Neural cell (in vitro differentiated cells): ENCODE measurements around the gene ALDH7A1. TPM values are rescaled to one million over a fixed set of nuclear protein-coding genes. Genes with fewer than 3 reads are reported as not detected.
"Not testable (repeated sequence)": the region's sequence is repeated elsewhere in the genome, so short reads cannot be mapped to it uniquely, and the experiment has no call there.

Experiments
- H2AFZ ChIP-seq: fragments of 200-600, 300-800 bp; sonication (generic), shearing (Covaris generic); 2 replicates; pipeline ENCODE4 v1.6.0; 2014; ENCODE audit warnings: low read depth, mild to moderate bottlenecking, antibody characterized with exemption, low read length, moderate library complexity
- H3F3A ChIP-seq: fragments of 200-600 bp; shearing (Covaris generic); 2 replicates; pipeline ENCODE4 v1.6.1; 2016; ENCODE audit warnings: mild to moderate bottlenecking, moderate library complexity, mixed read lengths, antibody characterized with exemption, low read length; ENCODE audit not compliant: insufficient read depth, poor library complexity, severe bottlenecking
- H3K27ac ChIP-seq: fragments of 200-600, 300-800 bp; sonication (generic), shearing (Covaris generic); 2 replicates; pipeline ENCODE4 v1.5.1; 2014; ENCODE audit warnings: mild to moderate bottlenecking, low read length, moderate library complexity
- H3K27me3 ChIP-seq: fragments of 300-800, 200-600 bp; sonication (generic), shearing (Covaris generic); 2 replicates; pipeline ENCODE4 v1.6.0; 2014; ENCODE audit warnings: mild to moderate bottlenecking, low read depth, low read length, moderate library complexity; ENCODE audit not compliant: insufficient read depth
- H3K36me3 ChIP-seq: fragments of 300-800, 200-600 bp; sonication (generic), shearing (Covaris generic); 2 replicates; pipeline ENCODE4 v1.5.1; 2014; ENCODE audit warnings: mild to moderate bottlenecking, antibody characterized with exemption, low read length, moderate library complexity; ENCODE audit not compliant: insufficient read depth
- H3K4me2 ChIP-seq: fragments of 300-800, 200-600 bp; sonication (generic), shearing (Covaris generic); 2 replicates; pipeline ENCODE4 v1.6.0; 2014; ENCODE audit warnings: mild to moderate bottlenecking, low read length
- H3K4me3 ChIP-seq: fragments of 300-800, 200-600 bp; sonication (generic), shearing (Covaris generic); 2 replicates; pipeline ENCODE4 v1.5.1; 2014; ENCODE audit warnings: mild to moderate bottlenecking, low read length, moderate library complexity
- H3K79me2 ChIP-seq: fragments of 200-600 bp; shearing (Covaris generic); replicated peaks from 2 replicates; pipeline ENCODE4 v1.6.0; 2014; ENCODE audit warnings: mild to moderate bottlenecking, low read length, moderate library complexity; ENCODE audit not compliant: insufficient read depth
- H3K9ac ChIP-seq: fragments of 300-800, 200-600 bp; sonication (generic), shearing (Covaris generic); 2 replicates; pipeline ENCODE4 v1.6.1; 2016; ENCODE audit warnings: mild to moderate bottlenecking, low read length, mixed read lengths
- H3K9me2 ChIP-seq: fragments of 200-600 bp; shearing (Covaris generic); 2 replicates; pipeline ENCODE4 v1.6.1; 2016; ENCODE audit warnings: mild to moderate bottlenecking, low read length, mixed read lengths; ENCODE audit not compliant: insufficient read depth
- H3K9me3 ChIP-seq: fragments of 200-600, 300-800 bp; sonication (generic), shearing (Covaris generic); 2 replicates; pipeline ENCODE4 v1.6.1; 2016; ENCODE audit warnings: mild to moderate bottlenecking, mixed run types, low read length, moderate library complexity, mixed read lengths
- H4K20me1 ChIP-seq: fragments of 200-600 bp; shearing (Covaris generic); 2 replicates; pipeline ENCODE4 v1.6.1; 2016; ENCODE audit warnings: mild to moderate bottlenecking, mixed run types; ENCODE audit not compliant: insufficient read depth
- CTCF ChIP-seq: fragments of 450-650 bp; IDR thresholded peaks from 2 replicates; pipeline ENCODE4 v1.5.1; 2014; ENCODE audit warnings: antibody characterized with exemption, mild to moderate bottlenecking, moderate library complexity; ENCODE audit not compliant: poor library complexity, severe bottlenecking
- EP300 ChIP-seq: fragments of 450-650 bp; conservative IDR thresholded peaks from 2 replicates; pipeline ENCODE4 v1.6.1; 2014; ENCODE audit warnings: antibody characterized with exemption, mild to moderate bottlenecking, moderate library complexity; ENCODE audit not compliant: poor library complexity, severe bottlenecking
- EZH2 ChIP-seq: fragments of 200-600, 300-800 bp; shearing (Covaris generic), sonication (generic); IDR thresholded peaks from 2 replicates; pipeline ENCODE4 v1.6.1; 2014; ENCODE audit warnings: antibody characterized with exemption, low read length, borderline replicate concordance, mild to moderate bottlenecking; ENCODE audit not compliant: insufficient read depth, poor library complexity, severe bottlenecking
- MXI1 ChIP-seq: fragments of 450-650 bp; conservative IDR thresholded peaks from 2 replicates; pipeline ENCODE4 v1.6.1; 2014; ENCODE audit warnings: antibody characterized with exemption, mild to moderate bottlenecking; ENCODE audit not compliant: poor library complexity, severe bottlenecking
- POLR2AphosphoS5 ChIP-seq: IDR thresholded peaks from 2 replicates; pipeline ENCODE4 v1.6.1; 2012
- RAD21 ChIP-seq: fragments of 450-650 bp; conservative IDR thresholded peaks from 2 replicates; pipeline ENCODE4 v1.6.1; 2014; ENCODE audit warnings: antibody characterized with exemption, mild to moderate bottlenecking, moderate library complexity
- REST ChIP-seq: IDR thresholded peaks from 2 replicates; pipeline ENCODE4 v1.6.1; 2012; ENCODE audit warnings: borderline replicate concordance
- SMC3 ChIP-seq: fragments of 450-650 bp; conservative IDR thresholded peaks from 2 replicates; pipeline ENCODE4 v1.6.1; 2014; ENCODE audit warnings: antibody characterized with exemption, mild to moderate bottlenecking, moderate library complexity; ENCODE audit not compliant: poor library complexity
- TAF1 ChIP-seq: IDR thresholded peaks from 2 replicates; pipeline ENCODE4 v1.6.1; 2012; ENCODE audit warnings: low read depth
- polyA plus RNA-seq: library from polyadenylated mRNA; depleted of rRNA; stranded (reverse); fragments of >200 nt; gene quantifications from 2 replicates; pipeline ENCODE4 v1.2.3, GENCODE V29; 2014

ALDH7A1 gene
- polyA plus RNA-seq, 1 donor from 2014 or later = 23.4 TPM

- no peak overlapping the region for H2AFZ ChIP-seq
- no peaks in the 10 kb centered on the region for H4K20me1 ChIP-seq
- TF ChIP-seq RAD21 (no peak), REST (no peak), TAF1 (no peak), CTCF (no peak)
- H3K36me3 ChIP-seq = no peaks in the 10 kb centered on the region
- H3K27me3 ChIP-seq = no peaks in the 10 kb centered on the region
- no peak overlapping the region for H3K4me2 ChIP-seq
- no peaks in the 10 kb centered on the region for H3K9me3 ChIP-seq
- no peak overlapping the region for H3K27ac ChIP-seq
- H3K79me2 ChIP-seq = no peaks in the 10 kb centered on the region
- no peaks in the 10 kb centered on the region for H3K9me2 ChIP-seq
- H3K4me3 ChIP-seq = no peak overlapping the region
- no peak overlapping the region for H3K9ac ChIP-seq
- H3F3A ChIP-seq = no peaks in the 10 kb centered on the region
Observed at GRCh38 chr5:126562823-126563222, 32.2 kb downstream of the ALDH7A1 start.

GRCh38 chr5:126561908-126562307 is 33.1 kb downstream of the ALDH7A1 start:
- H3K9ac ChIP-seq = no peak overlapping the region
- no peaks in the 10 kb centered on the region for H3K79me2 ChIP-seq
- no peak overlapping the region for H3K27ac ChIP-seq
- H3K4me3 ChIP-seq = no peak overlapping the region
- H3K4me2 ChIP-seq = no peak overlapping the region
- H3K9me3 ChIP-seq = no peaks in the 10 kb centered on the region
- no peaks in the 10 kb centered on the region for H3K9me2 ChIP-seq
- TF ChIP-seq POLR2AphosphoS5 = no peak
- no peak for TF ChIP-seq REST
- TF ChIP-seq CTCF = no peak
- no peak for TF ChIP-seq SMC3
- no peak for TF ChIP-seq MXI1
- no peak for TF ChIP-seq RAD21
- TF ChIP-seq EZH2 = no peak
- no peak for TF ChIP-seq TAF1
- TF ChIP-seq EP300 = no peak
- H3K27me3 ChIP-seq = no peaks in the 10 kb centered on the region
- no peaks in the 10 kb centered on the region for H3F3A ChIP-seq
- no peaks in the 10 kb centered on the region for H4K20me1 ChIP-seq
- no peak overlapping the region for H2AFZ ChIP-seq
- H3K36me3 ChIP-seq = no peaks in the 10 kb centered on the region

- not testable (repeated sequence) for H3K9me3 ChIP-seq, H3K36me3 ChIP-seq, H3K4me2 ChIP-seq, H2AFZ ChIP-seq, H3K9ac ChIP-seq, H3K9me2 ChIP-seq, H3K79me2 ChIP-seq, H4K20me1 ChIP-seq, H3F3A ChIP-seq, H3K27me3 ChIP-seq, H3K27ac ChIP-seq, H3K4me3 ChIP-seq
Observed at GRCh38 chr5:126555101-126555500, 39.9 kb downstream of the ALDH7A1 start.
